ENCODE measurements around the gene FLT1. TPM values are rescaled to one million over a fixed set of nuclear protein-coding genes. Genes with fewer than 3 reads are reported as not detected.

Gene FLT1
- total RNA-seq, 1 experiment from 2014 or later = 0.25 TPM

- no peak overlapping the region for H3K27ac ChIP-seq (ENCODE audit: low read depth, low read length)
- no peak for ATAC-seq
- H3K27me3 ChIP-seq (ENCODE audit: insufficient read depth, low read length) = no peaks in the 10 kb centered on the region
- CTCF ChIA-PET = no interaction called here
- H3K4me2 ChIP-seq (ENCODE audit: low read length) = no peak overlapping the region
- H3K4me1 ChIP-seq (ENCODE audit: control insufficient read depth in 1 of 2, insufficient read depth in 2 of 2, low read length in 2 of 2) = no peaks in the 10 kb centered on the region
- RAD21 ChIA-PET (ENCODE audit: low non-redundant PET in 1 of 2, low total read pairs in 2 of 2, uncharacterized antibody in 2 of 2, unreplicated experiment in 2 of 2) = no interaction called here
- TF ChIP-seq TCF7L2 (IDR thresholded peaks at IDR 0.05; ENCODE audit: borderline replicate concordance, extremely low read depth, insufficient read depth, insufficient read length) (no peak), CBX3 (IDR thresholded peaks at IDR 0.05; ENCODE audit: low read depth) (no peak), ATF3 (IDR thresholded peaks at IDR 0.05) (no peak), REST (IDR thresholded peaks at IDR 0.05; ENCODE audit: low read depth) (no peak), EZH2 (IDR thresholded peaks at IDR 0.05) (no peak), ZNF274 (IDR thresholded peaks at IDR 0.05; ENCODE audit: low read depth, low read length) (no peak), SIN3A (IDR thresholded peaks at IDR 0.05; ENCODE audit: low read depth) (no peak), ELF1 (IDR thresholded peaks at IDR 0.05; ENCODE audit: borderline replicate concordance, low read depth) (no peak), CEBPB (IDR thresholded peaks at IDR 0.05; ENCODE audit: low read depth) (no peak), SP1 (IDR thresholded peaks at IDR 0.05; ENCODE audit: low read depth) (no peak), CTCF (IDR thresholded peaks at IDR 0.05 in 2 of 3, conservative IDR thresholded peaks at IDR 0.05 in 1 of 3; ENCODE audit: borderline replicate concordance in 1 of 3, insufficient read depth in 1 of 3, low read depth in 2 of 3, low read length in 2 of 3) (no peak), POLR2A (IDR thresholded peaks at IDR 0.05; ENCODE audit: borderline replicate concordance, extremely low read depth, insufficient read depth, insufficient read length) (no peak), EGR1 (IDR thresholded peaks at IDR 0.05; ENCODE audit: low read depth) (no peak), YY1 (IDR thresholded peaks at IDR 0.05; ENCODE audit: extremely low read depth, insufficient replicate concordance, low read depth, low read length) (no peak)
- no peaks in the 10 kb centered on the region for H3K9me3 ChIP-seq (ENCODE audit: control insufficient read depth in 1 of 2, insufficient read depth in 1 of 2, low read depth in 1 of 2, low read length in 2 of 2)
- BruUV-seq (replicated peaks) = no TSS peak
- H3K79me2 ChIP-seq (ENCODE audit: insufficient read depth, low read length) = no peaks in the 10 kb centered on the region
- DNase-seq (ENCODE audit: low read depth, low spot score) = no peak
- peaks cover 10 to 11% of the 10 kb centered on the region in 2 experiments for H3K36me3 ChIP-seq (ENCODE audit: control insufficient read depth in 1 of 2, insufficient read depth in 2 of 2, low read length in 2 of 2)
- no peaks in the 10 kb centered on the region for H4K20me1 ChIP-seq (ENCODE audit: insufficient read depth)
- H3K9me2 ChIP-seq (ENCODE audit: insufficient read depth) = no peaks in the 10 kb centered on the region
- intact Hi-C loops (cut with micrococcal nuclease) = no loop called here
- H3K4me3 ChIP-seq (replicated peaks in 1 of 2; ENCODE audit: low read depth in 1 of 2, low read length in 2 of 2) = no peak overlapping the region
- POLR2A ChIA-PET = no interaction called here
- no peak overlapping the region for H2AFZ ChIP-seq (ENCODE audit: low read depth, low read length, poor library complexity, severe bottlenecking)
- H3K9ac ChIP-seq (ENCODE audit: low read length) = no peak overlapping the region
These were observed 227.4 kb downstream of the FLT1 start for GRCh38 chr13:28267497-28267896.
